KBM-7 (cell line): ENCODE measurements around the gene USE1.
"Not testable (repeated sequence)": the region's sequence is repeated elsewhere in the genome, so short reads cannot be mapped to it uniquely, and the experiment has no call there.

ENCODE experiments used
- DNase-seq: peaks from one replicate; pipeline ENCODE4 v3.0.0-alpha.2; 2015
- in situ Hi-C: fragments of 300-500 bp; cut with MboI; formaldehyde crosslinking; loops from 2 replicates; pipeline ENCODE4 v1.14.3; 2020; ENCODE audit warnings: low sequenced_read_pairs, low pct_unique_long_range_greater_than_20kb, mixed read lengths

USE1 gene

GRCh38 chr19:17215127-17215971, at the start of gene USE1:
USE1 (plus strand) TSS chr19:17215357; CDS start chr19:17215406, 49 bp downstream.
- in situ Hi-C loops, result no loop called here

GRCh38 chr19:17165715-17166114, 49.4 kb upstream of the USE1 start:
- in situ Hi-C loops, result no loop called here

More at GRCh38 chr19:17215127-17215971, at the start of gene USE1:
- peak; percentile 92 for DNase-seq

GRCh38 chr19:17170538-17171297, 44.4 kb upstream of the USE1 start:
- in situ Hi-C loops, result no loop called here
- no peak for DNase-seq

More at GRCh38 chr19:17165715-17166114, 49.4 kb upstream of the USE1 start:
- DNase-seq, result no peak

- DNase-seq, result no peak
- in situ Hi-C loops, result no loop called here
Measured at GRCh38 chr19:17171874-17172273, 43.3 kb upstream of the USE1 start.

- no peak for DNase-seq
- in situ Hi-C loops, result no loop called here
Measured at GRCh38 chr19:17172624-17173345, 42.4 kb upstream of the USE1 start.

GRCh38 chr19:17178291-17178690, 36.9 kb upstream of the USE1 start:
- no peak for DNase-seq
- in situ Hi-C loops, result no loop called here

- no peak for DNase-seq
- in situ Hi-C loops, result no loop called here
Measured at GRCh38 chr19:17180997-17181702, 34.0 kb upstream of the USE1 start.

GRCh38 chr19:17183271-17183761, 31.8 kb upstream of the USE1 start:
- in situ Hi-C loops, result no loop called here
- DNase-seq, result peak; percentile 12

GRCh38 chr19:17183858-17184321, 31.3 kb upstream of the USE1 start:
- peak; percentile 81 for DNase-seq
- in situ Hi-C loops, result no loop called here

- in situ Hi-C loops, result no loop called here
- peak; percentile 7 for DNase-seq
Measured at GRCh38 chr19:17184371-17184841, 30.8 kb upstream of the USE1 start.

GRCh38 chr19:17185590-17185989, 29.6 kb upstream of the USE1 start:
- no peak for DNase-seq
- in situ Hi-C loops, result no loop called here

GRCh38 chr19:17191736-17192135, 23.4 kb upstream of the USE1 start:
- DNase-seq, in situ Hi-C loops: not testable (repeated sequence)

- DNase-seq, result no peak
- in situ Hi-C loops, result no loop called here
Measured at GRCh38 chr19:17192751-17193150, 22.4 kb upstream of the USE1 start.

GRCh38 chr19:17194608-17195007, 20.5 kb upstream of the USE1 start:
- in situ Hi-C loops, result no loop called here
- DNase-seq, result no peak

GRCh38 chr19:17195106-17195505, 20.1 kb upstream of the USE1 start:
- in situ Hi-C loops, result no loop called here
- DNase-seq, result no peak

GRCh38 chr19:17196610-17197009, 18.5 kb upstream of the USE1 start:
- in situ Hi-C loops, result no loop called here
- no peak for DNase-seq

GRCh38 chr19:17197666-17198065, 17.5 kb upstream of the USE1 start:
- in situ Hi-C loops, result no loop called here
- DNase-seq, result no peak

GRCh38 chr19:17200408-17201079, 14.6 kb upstream of the USE1 start:
- DNase-seq, result no peak
- in situ Hi-C loops, result no loop called here
